Measurements from ENCODE around the gene SLC5A7. TPM values are rescaled to one million over a fixed set of nuclear protein-coding genes. Genes with fewer than 3 reads are reported as not detected.

SLC5A7 gene
- total and polyA plus RNA-seq, 4 donors: 0.06 to 2.1 (median 0.44) TPM

GRCh38 chr2:107992069-107992468 lies 5.7 kb downstream of the SLC5A7 start:
- Histone ChIP-seq H3K9me3 (ENCODE audit: control insufficient read depth in 4 of 4, insufficient read depth in 3 of 4, low read length in 3 of 4) (no peaks in the 10 kb centered on the region), H3K4me3 (no peak overlapping the region), H3K9ac (ENCODE audit: insufficient read depth in 1 of 2, low read length in 2 of 2) (no peak overlapping the region), H3K36me3 (ENCODE audit: control insufficient read depth in 4 of 4, insufficient read depth in 4 of 4, low read length in 4 of 4) (no peaks in the 10 kb centered on the region), H3K27me3 (ENCODE audit: control insufficient read depth in 3 of 3, insufficient read depth in 3 of 3, low read length in 2 of 3) (peaks cover 0 to 21% (median 17%) of the 10 kb centered on the region in 3 donors), H3K4me1 (ENCODE audit: control insufficient read depth in 5 of 5, insufficient read depth in 5 of 5, low read length in 5 of 5) (no peaks in the 10 kb centered on the region), H3K27ac (ENCODE audit: low read depth in 1 of 2, low read length in 1 of 2) (no peak overlapping the region)
- 66 to 72% methylated on average over 1 of the region's 1 CpG for WGBS, 2 donors
- ATAC-seq (ENCODE audit: insufficient read depth, low FRiP score) (peak; percentile 67), DNase-seq (peak in 1 of 3 donors; percentile 7)
- TF ChIP-seq, protein P1, sequence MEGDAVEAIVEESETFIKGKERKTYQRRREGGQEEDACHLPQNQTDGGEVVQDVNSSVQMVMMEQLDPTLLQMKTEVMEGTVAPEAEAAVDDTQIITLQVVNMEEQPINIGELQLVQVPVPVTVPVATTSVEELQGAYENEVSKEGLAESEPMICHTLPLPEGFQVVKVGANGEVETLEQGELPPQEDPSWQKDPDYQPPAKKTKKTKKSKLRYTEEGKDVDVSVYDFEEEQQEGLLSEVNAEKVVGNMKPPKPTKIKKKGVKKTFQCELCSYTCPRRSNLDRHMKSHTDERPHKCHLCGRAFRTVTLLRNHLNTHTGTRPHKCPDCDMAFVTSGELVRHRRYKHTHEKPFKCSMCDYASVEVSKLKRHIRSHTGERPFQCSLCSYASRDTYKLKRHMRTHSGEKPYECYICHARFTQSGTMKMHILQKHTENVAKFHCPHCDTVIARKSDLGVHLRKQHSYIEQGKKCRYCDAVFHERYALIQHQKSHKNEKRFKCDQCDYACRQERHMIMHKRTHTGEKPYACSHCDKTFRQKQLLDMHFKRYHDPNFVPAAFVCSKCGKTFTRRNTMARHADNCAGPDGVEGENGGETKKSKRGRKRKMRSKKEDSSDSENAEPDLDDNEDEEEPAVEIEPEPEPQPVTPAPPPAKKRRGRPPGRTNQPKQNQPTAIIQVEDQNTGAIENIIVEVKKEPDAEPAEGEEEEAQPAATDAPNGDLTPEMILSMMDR (IDR thresholded peaks at IDR 0.05; ENCODE audit: control extremely low read depth, extremely low read depth): no peak

GRCh38 chr2:107999158-107999557 lies 12.8 kb downstream of the SLC5A7 start:
- DNase-seq (no peak), ATAC-seq (ENCODE audit: insufficient read depth, low FRiP score) (no peak)
- Histone ChIP-seq H3K9me3 (ENCODE audit: control insufficient read depth in 4 of 4, insufficient read depth in 3 of 4, low read length in 3 of 4) (peaks cover 0 to 4% (median 0%) of the 10 kb centered on the region in 4 donors), H3K27ac (ENCODE audit: low read depth in 1 of 2, low read length in 1 of 2) (no peak overlapping the region), H3K27me3 (ENCODE audit: control insufficient read depth in 3 of 3, insufficient read depth in 3 of 3, low read length in 2 of 3) (no peaks in the 10 kb centered on the region), H3K4me1 (ENCODE audit: control insufficient read depth in 5 of 5, insufficient read depth in 5 of 5, low read length in 5 of 5) (no peaks in the 10 kb centered on the region), H3K36me3 (ENCODE audit: control insufficient read depth in 4 of 4, insufficient read depth in 4 of 4, low read length in 4 of 4) (no peaks in the 10 kb centered on the region), H3K9ac (ENCODE audit: insufficient read depth in 1 of 2, low read length in 2 of 2) (no peak overlapping the region), H3K4me3 (no peak overlapping the region)
- TF ChIP-seq, protein P1 (IDR thresholded peaks at IDR 0.05; ENCODE audit: control extremely low read depth, extremely low read depth): no peak
- 76 to 77% methylated on average over 2 of the region's 2 CpGs for WGBS, 2 donors

- Histone ChIP-seq H3K27ac (ENCODE audit: low read depth in 1 of 2, low read length in 1 of 2) (no peak overlapping the region), H3K36me3 (ENCODE audit: control insufficient read depth in 4 of 4, insufficient read depth in 4 of 4, low read length in 4 of 4) (no peaks in the 10 kb centered on the region), H3K9ac (ENCODE audit: insufficient read depth in 1 of 2, low read length in 2 of 2) (no peak overlapping the region), H3K4me1 (ENCODE audit: control insufficient read depth in 5 of 5, insufficient read depth in 5 of 5, low read length in 5 of 5) (no peaks in the 10 kb centered on the region), H3K9me3 (ENCODE audit: control insufficient read depth in 4 of 4, insufficient read depth in 3 of 4, low read length in 3 of 4) (peaks cover 0 to 13% (median 5%) of the 10 kb centered on the region in 4 donors), H3K4me3 (no peak overlapping the region), H3K27me3 (ENCODE audit: control insufficient read depth in 3 of 3, insufficient read depth in 3 of 3, low read length in 2 of 3) (no peaks in the 10 kb centered on the region)
- 83 to 90% methylated on average over 2 of the region's 2 CpGs for WGBS, 2 donors
- TF ChIP-seq, protein P1 (IDR thresholded peaks at IDR 0.05; ENCODE audit: control extremely low read depth, extremely low read depth): no peak
- ATAC-seq (ENCODE audit: insufficient read depth, low FRiP score) (no peak), DNase-seq (no peak)
Measured at GRCh38 chr2:108010912-108011591, 24.7 kb downstream of the SLC5A7 start.

Measured in lung (tissue), 12 donors.